Measurements from ENCODE around the gene FCAMR.

The FCAMR gene

GRCh38 chr1:206970446-206970845 is at the start of gene FCAMR:
Gene FCAMR (minus strand): TSS chr1:206970460. CDS start chr1:206970125, 335 bp downstream.
- no peak for DNase-seq (ENCODE audit: low read depth, low spot score)

GRCh38 chr1:207019661-207020060 is 49.4 kb upstream of the FCAMR start:
- DNase-seq (ENCODE audit: low read depth, low spot score): no peak

- no peak for DNase-seq (ENCODE audit: low read depth, low spot score)
These were observed 48.9 kb upstream of the FCAMR start for GRCh38 chr1:207019161-207019560.

GRCh38 chr1:207018707-207019106 is 48.4 kb upstream of the FCAMR start:
- DNase-seq (ENCODE audit: low read depth, low spot score): no peak

- no peak for DNase-seq (ENCODE audit: low read depth, low spot score)
These were observed 47.6 kb upstream of the FCAMR start for GRCh38 chr1:207017615-207018559.

GRCh38 chr1:207015791-207016190 is 45.5 kb upstream of the FCAMR start:
- DNase-seq (ENCODE audit: low read depth, low spot score): no peak

GRCh38 chr1:207014728-207015127 is 44.5 kb upstream of the FCAMR start:
- no peak for DNase-seq (ENCODE audit: low read depth, low spot score)

GRCh38 chr1:207013321-207014085 is 43.2 kb upstream of the FCAMR start:
- DNase-seq (ENCODE audit: low read depth, low spot score): no peak

GRCh38 chr1:207010726-207011125 is 40.5 kb upstream of the FCAMR start:
- no peak for DNase-seq (ENCODE audit: low read depth, low spot score)

GRCh38 chr1:207009945-207010344 is 39.7 kb upstream of the FCAMR start:
- DNase-seq (ENCODE audit: low read depth, low spot score): no peak

GRCh38 chr1:207009182-207009850 is 39.1 kb upstream of the FCAMR start:
- no peak for DNase-seq (ENCODE audit: low read depth, low spot score)

- DNase-seq (ENCODE audit: low read depth, low spot score): no peak
These were observed 37.2 kb upstream of the FCAMR start for GRCh38 chr1:207007352-207008033.

- DNase-seq (ENCODE audit: low read depth, low spot score): no peak
These were observed 36.7 kb upstream of the FCAMR start for GRCh38 chr1:207006914-207007313.

GRCh38 chr1:207006083-207006482 is 35.8 kb upstream of the FCAMR start:
- DNase-seq (ENCODE audit: low read depth, low spot score): no peak

- DNase-seq (ENCODE audit: low read depth, low spot score): no peak
These were observed 34.9 kb upstream of the FCAMR start for GRCh38 chr1:207004931-207005830.

- DNase-seq (ENCODE audit: low read depth, low spot score): no peak
These were observed 33.0 kb upstream of the FCAMR start for GRCh38 chr1:207003210-207003609.

- DNase-seq (ENCODE audit: low read depth, low spot score): no peak
These were observed 32.5 kb upstream of the FCAMR start for GRCh38 chr1:207002724-207003146.

- DNase-seq (ENCODE audit: low read depth, low spot score): no peak
These were observed 31.4 kb upstream of the FCAMR start for GRCh38 chr1:207001492-207002245.

- DNase-seq (ENCODE audit: low read depth, low spot score): no peak
These were observed 30.5 kb upstream of the FCAMR start for GRCh38 chr1:207000651-207001291.

Data from smooth muscle cell of the brain vasculature (primary cell).